Fibroblast of lung (primary cell): ENCODE measurements around the gene BNIP3. TPM values are rescaled to one million over a fixed set of nuclear protein-coding genes. Genes with fewer than 3 reads are reported as not detected.
"Not testable (repeated sequence)": the region's sequence is repeated elsewhere in the genome, so short reads cannot be mapped to it uniquely, and the experiment has no call there.

Experiments
- DNase-seq, 2 donors: peaks; one replicate each; pipeline versions ENCODE4 v3.0.0 to v3.0.0-alpha.2; 2010; ENCODE audit warnings: low read depth in 2 of 2
- H2AFZ ChIP-seq: 2 replicates; pipeline ENCODE4 v1.5.1; 2012; ENCODE audit warnings: low read length, control low read depth, inconsistent platforms
- H3K27ac ChIP-seq: 2 replicates; pipeline ENCODE4 v1.5.1; 2011; ENCODE audit warnings: low read length, control low read depth; ENCODE audit not compliant: insufficient read depth
- H3K27me3 ChIP-seq: 2 replicates; pipeline ENCODE4 v1.5.1; 2011; ENCODE audit warnings: mild to moderate bottlenecking, low read length; ENCODE audit not compliant: control insufficient read depth, insufficient read depth
- H3K36me3 ChIP-seq: 2 replicates; pipeline ENCODE4 v1.5.1; 2011; ENCODE audit warnings: low read length; ENCODE audit not compliant: control insufficient read depth, insufficient read depth
- H3K4me1 ChIP-seq: 2 replicates; pipeline ENCODE4 v1.5.1; 2011; ENCODE audit warnings: low read length; ENCODE audit not compliant: control insufficient read depth, insufficient read depth; ENCODE audit errors: extremely low read depth
- H3K4me2 ChIP-seq: 2 replicates; pipeline ENCODE4 v1.5.1; 2011; ENCODE audit warnings: low read length, control low read depth; ENCODE audit not compliant: insufficient read depth; ENCODE audit errors: extremely low read depth
- H3K4me3 ChIP-seq, 4 experiments: fragments of 200-600 bp in 1 of 4; sonication (generic) in 1 of 4; replicated peaks in 1 of 4; 2 replicates each; pipeline ENCODE4 v1.5.1; 2011 to 2016; ENCODE audit warnings: low read length in 4 of 4, low read depth in 3 of 4, mild to moderate bottlenecking in 3 of 4, control low read depth in 2 of 4, inconsistent platforms in 1 of 4, mixed read lengths in 1 of 4; ENCODE audit not compliant: insufficient read depth in 1 of 4; ENCODE audit errors: control extremely low read depth in 1 of 4
- H3K79me2 ChIP-seq: 2 replicates; pipeline ENCODE4 v1.5.1; 2012; ENCODE audit warnings: mild to moderate bottlenecking, low read length, inconsistent platforms; ENCODE audit not compliant: control insufficient read depth, insufficient read depth
- H3K9ac ChIP-seq: 2 replicates; pipeline ENCODE4 v1.5.1; 2011; ENCODE audit warnings: mild to moderate bottlenecking, low read length, control low read depth; ENCODE audit not compliant: insufficient read depth
- H3K9me3 ChIP-seq: 2 replicates; pipeline ENCODE4 v1.5.1; 2012; ENCODE audit warnings: low read depth, low read length; ENCODE audit not compliant: control insufficient read depth, insufficient read depth
- H4K20me1 ChIP-seq: 2 replicates; pipeline ENCODE4 v1.5.1; 2011; ENCODE audit warnings: low read length; ENCODE audit not compliant: control insufficient read depth, insufficient read depth; ENCODE audit errors: extremely low read depth
- EZH2 ChIP-seq: IDR thresholded peaks from 2 replicates; pipeline ENCODE4 v1.5.1; 2012; ENCODE audit warnings: low read length, control low read depth, mild to moderate bottlenecking; ENCODE audit errors: missing control alignments
- polyA plus RNA-seq, 2 donors: library from polyadenylated mRNA; depleted of rRNA in 1 of 2; stranded (reverse) in 1 of 2; unstranded in 1 of 2; fragments of >200 nt; gene quantifications; 2 replicates each; pipeline ENCODE4 v1.2.1, GENCODE V29; 2011 to 2012; ENCODE audit warnings: missing spikeins in 1 of 2
- total RNA-seq: library from RNA; depleted of rRNA; stranded (reverse); fragments of >200 nt; gene quantifications from 2 replicates; pipeline ENCODE4 v1.2.1, GENCODE V29; 2014
- TF ChIP-seq, protein P1 (sequence below), 2 donors: IDR thresholded peaks in 1 of 2; conservative IDR thresholded peaks in 1 of 2; 1 replicate in 1 of 2; 2 replicates in 1 of 2; pipeline ENCODE4 v1.5.1; 2011 to 2012; ENCODE audit warnings: low read length in 2 of 2, control low read depth in 1 of 2, inconsistent platforms in 1 of 2, low read depth in 1 of 2, mild to moderate bottlenecking in 1 of 2

BNIP3 gene
- total and polyA plus RNA-seq, 2 donors (not counting 1 experiment from before 2014, with no cell fraction given): 62.4 to 104 TPM

GRCh38 chr10:131991726-131992125, 10.0 kb upstream of the BNIP3 start:
- no peak overlapping the region for H3K27ac ChIP-seq
- H3K79me2 ChIP-seq: no peaks in the 10 kb centered on the region
- no peak for DNase-seq
- H3K9me3 ChIP-seq: no peaks in the 10 kb centered on the region
- H3K36me3 ChIP-seq: no peaks in the 10 kb centered on the region
- no peak overlapping the region for H3K9ac ChIP-seq
- no peaks in the 10 kb centered on the region for H4K20me1 ChIP-seq
- TF ChIP-seq EZH2: no peak
- TF ChIP-seq, protein P1, sequence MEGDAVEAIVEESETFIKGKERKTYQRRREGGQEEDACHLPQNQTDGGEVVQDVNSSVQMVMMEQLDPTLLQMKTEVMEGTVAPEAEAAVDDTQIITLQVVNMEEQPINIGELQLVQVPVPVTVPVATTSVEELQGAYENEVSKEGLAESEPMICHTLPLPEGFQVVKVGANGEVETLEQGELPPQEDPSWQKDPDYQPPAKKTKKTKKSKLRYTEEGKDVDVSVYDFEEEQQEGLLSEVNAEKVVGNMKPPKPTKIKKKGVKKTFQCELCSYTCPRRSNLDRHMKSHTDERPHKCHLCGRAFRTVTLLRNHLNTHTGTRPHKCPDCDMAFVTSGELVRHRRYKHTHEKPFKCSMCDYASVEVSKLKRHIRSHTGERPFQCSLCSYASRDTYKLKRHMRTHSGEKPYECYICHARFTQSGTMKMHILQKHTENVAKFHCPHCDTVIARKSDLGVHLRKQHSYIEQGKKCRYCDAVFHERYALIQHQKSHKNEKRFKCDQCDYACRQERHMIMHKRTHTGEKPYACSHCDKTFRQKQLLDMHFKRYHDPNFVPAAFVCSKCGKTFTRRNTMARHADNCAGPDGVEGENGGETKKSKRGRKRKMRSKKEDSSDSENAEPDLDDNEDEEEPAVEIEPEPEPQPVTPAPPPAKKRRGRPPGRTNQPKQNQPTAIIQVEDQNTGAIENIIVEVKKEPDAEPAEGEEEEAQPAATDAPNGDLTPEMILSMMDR (conservative IDR thresholded peaks at IDR 0.05 in 1 of 2, IDR thresholded peaks at IDR 0.05 in 1 of 2; ENCODE audit: low read depth in 1 of 2, low read length in 2 of 2): no peak
- H3K27me3 ChIP-seq: no peaks in the 10 kb centered on the region
- H2AFZ ChIP-seq: no peak overlapping the region
- H3K4me2 ChIP-seq: no peak overlapping the region
- no peak overlapping the region for H3K4me3 ChIP-seq
- H3K4me1 ChIP-seq: no peaks in the 10 kb centered on the region

- H3K79me2 ChIP-seq, H3K27me3 ChIP-seq, H3K36me3 ChIP-seq, H3K9me3 ChIP-seq, H3K4me2 ChIP-seq, H3K4me3 ChIP-seq, H3K27ac ChIP-seq, H3K9ac ChIP-seq, DNase-seq, H4K20me1 ChIP-seq, H3K4me1 ChIP-seq, H2AFZ ChIP-seq: not testable (repeated sequence)
These were observed 6.1 kb upstream of the BNIP3 start for GRCh38 chr10:131987786-131988185.

DNA sequence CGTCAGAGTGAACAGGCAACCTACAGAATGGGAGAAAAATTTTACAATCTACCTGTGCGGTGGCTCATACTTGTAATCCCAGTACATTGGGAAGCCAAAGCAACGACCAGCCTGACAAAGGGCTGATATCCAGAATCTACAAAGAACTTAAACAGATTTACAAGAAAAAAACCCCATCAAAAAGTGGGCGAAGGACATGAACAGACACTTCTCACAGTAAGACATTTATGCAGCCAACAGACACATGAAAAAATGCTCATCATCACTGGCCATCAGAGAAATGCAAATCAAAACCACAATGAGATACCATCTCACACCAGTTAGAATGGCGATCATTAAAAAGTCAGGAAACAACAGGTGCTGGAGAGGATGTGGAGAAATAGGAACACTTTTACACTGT, 5.6 kb upstream of the BNIP3 start:
- H3K27ac ChIP-seq, H3K79me2 ChIP-seq, H4K20me1 ChIP-seq, H3K4me1 ChIP-seq, H3K4me3 ChIP-seq, H3K4me2 ChIP-seq, H3K9ac ChIP-seq, DNase-seq, H3K27me3 ChIP-seq, H2AFZ ChIP-seq, H3K36me3 ChIP-seq, H3K9me3 ChIP-seq: not testable (repeated sequence)

GRCh38 chr10:131986851-131987250, 5.1 kb upstream of the BNIP3 start:
- DNase-seq: not testable (repeated sequence)

More at GRCh38 chr10:131986851-131987250, 5.1 kb upstream of the BNIP3 start:
- H3K27me3 ChIP-seq, H3K4me3 ChIP-seq, H4K20me1 ChIP-seq, H3K36me3 ChIP-seq, H3K9ac ChIP-seq, H3K79me2 ChIP-seq, H3K9me3 ChIP-seq, H3K4me2 ChIP-seq, H2AFZ ChIP-seq, H3K27ac ChIP-seq, H3K4me1 ChIP-seq: not testable (repeated sequence)
